SH-SY5Y (cell line): Measurements from ENCODE around the gene BAZ2B.

Source experiments
- GATA2 ChIP-seq: IDR thresholded peaks from 2 replicates; pipeline ENCODE4 v1.6.1; 2011; ENCODE audit warnings: mild to moderate bottlenecking, low read depth, low read length
- GATA3 ChIP-seq: IDR thresholded peaks from 2 replicates; pipeline ENCODE4 v1.6.1; 2011; ENCODE audit warnings: low read depth, mild to moderate bottlenecking, low read length, moderate library complexity

The BAZ2B gene

DNA sequence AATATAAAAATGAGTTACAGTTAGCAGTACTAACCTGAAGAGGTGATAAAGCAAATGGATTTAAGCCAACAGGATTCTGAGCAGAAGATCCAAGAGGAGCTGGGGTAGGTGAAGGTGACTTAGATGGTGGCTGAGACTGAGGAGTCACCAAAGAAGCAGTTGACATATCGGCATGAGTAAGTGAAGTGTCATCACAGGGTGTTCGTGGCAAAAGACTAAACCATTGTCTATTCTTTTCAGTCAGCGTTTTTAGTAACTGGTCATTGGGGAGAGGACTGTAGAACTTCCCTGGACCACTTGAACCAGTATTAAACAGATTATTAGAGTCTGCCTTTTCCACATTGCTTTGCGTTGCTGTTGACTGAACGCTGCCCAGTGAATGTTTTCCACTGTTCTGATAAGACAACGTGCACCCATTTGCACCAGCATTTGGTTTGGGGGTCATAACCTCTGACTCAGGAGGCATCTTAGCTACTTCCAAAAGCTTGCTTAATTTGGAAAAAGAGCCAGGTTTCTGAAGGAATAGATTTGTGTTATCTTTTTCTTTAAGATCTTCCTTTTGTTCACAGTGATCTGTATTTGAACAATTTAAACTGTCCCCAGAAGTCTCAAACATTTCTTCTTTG, 266.6 kb downstream of the BAZ2B start:
- TF ChIP-seq GATA2 (no peak), GATA3 (no peak)

DNA sequence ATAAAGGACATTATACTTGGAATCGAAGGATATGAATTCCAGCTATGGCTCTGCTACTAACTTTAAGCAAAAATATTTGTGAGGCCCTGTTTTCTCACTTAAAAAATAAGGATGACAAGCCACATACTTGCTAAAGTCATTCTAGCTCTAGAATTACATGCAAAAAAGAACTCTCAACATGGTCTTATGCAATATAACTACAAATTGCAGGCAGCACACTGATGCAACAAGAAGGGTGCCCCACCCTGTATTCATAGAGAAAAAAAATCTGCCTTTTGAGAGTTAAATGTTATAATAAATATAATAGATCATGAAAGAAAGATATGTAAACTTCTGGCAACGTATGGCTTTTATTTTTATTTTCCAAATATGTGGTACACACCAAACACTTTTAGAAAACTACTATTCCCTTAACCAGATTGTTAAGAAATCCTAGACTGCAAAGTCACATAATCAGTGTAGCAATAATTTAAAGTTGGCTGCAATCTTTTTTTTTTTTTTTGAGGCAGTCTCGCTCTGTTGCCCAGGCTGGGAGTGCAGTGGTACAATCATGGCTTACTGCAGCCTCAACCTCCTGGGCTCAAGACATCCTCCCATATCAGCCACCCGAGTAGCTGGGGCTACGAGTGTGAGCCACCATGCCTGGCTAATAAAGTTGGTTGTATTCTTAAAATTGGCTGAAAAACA, 289.6 kb downstream of the BAZ2B start:
- TF ChIP-seq GATA2 (no peak), GATA3 (no peak)

DNA sequence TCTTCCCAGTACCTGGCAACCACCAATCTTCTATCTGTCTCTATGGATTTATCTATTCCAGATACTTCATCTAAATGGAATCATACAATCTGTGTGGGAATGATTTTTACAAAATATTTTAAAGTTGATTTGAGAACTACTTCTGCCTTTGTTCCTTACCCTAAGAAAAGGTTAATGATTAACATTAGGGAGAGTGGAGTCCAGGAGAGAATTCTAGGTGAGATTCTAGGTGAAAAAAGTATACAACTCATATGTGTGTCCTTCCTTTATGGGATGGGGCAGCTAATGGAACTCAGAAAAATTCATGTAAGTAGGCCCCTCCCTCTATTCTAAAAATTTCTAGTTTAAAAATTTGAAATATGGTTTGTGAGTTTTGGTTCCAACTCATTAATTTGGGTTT, 293.9 kb downstream of the BAZ2B start:
- TF ChIP-seq GATA3 (no peak), GATA2 (no peak)

DNA sequence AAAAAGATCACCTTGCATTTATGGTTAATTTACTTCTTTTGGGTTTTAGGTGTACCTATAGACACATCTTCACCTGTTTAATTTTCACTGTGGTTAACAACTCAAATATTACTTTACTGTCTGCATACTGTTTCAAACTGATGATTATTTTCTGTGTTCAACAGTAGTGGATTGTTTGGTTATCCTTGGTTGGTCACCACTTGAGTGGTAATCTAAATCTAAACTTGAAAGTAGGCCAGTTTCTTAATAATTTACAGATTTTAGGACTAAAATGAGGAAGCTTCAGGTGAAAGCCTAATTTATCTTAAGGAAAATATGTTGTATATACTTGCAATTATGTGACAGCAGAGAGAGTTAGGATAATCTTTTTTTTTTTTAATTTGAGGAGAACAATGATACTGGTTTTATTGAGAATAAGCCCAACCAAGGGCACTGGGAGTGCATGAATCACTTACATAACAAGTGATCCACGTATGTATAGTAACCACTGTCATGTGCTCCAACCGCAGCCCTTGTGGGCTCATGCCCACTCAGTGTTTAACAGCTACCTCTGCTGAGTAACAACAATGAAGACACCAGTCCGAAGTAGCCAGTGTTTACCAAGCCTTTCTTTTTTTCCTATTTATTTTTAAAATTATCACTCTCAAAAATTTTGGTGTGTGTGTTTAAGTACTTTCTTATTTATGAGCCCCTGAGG, 298.8 kb downstream of the BAZ2B start:
- TF ChIP-seq GATA2, result no peak
- no peak for TF ChIP-seq GATA3

DNA sequence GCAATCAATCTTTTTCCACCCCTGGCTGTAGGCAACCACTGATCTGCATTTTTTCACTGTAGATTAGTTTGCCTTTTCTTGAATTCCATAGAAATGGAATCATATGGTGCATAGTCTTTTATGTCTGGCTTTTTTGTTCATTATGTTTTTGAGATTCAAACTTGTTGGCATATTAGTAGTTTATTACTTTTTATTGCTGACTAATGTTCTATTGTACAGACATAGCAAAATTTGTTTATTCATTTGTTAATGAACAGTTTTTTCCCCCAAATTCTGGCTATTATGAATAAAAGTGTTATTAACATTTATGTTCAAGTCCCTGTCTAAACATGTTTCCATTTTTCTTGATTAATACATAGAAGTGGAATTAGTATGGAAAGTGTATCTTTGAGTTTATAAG, 308.4 kb downstream of the BAZ2B start:
- TF ChIP-seq GATA2 (no peak), GATA3 (no peak)

DNA sequence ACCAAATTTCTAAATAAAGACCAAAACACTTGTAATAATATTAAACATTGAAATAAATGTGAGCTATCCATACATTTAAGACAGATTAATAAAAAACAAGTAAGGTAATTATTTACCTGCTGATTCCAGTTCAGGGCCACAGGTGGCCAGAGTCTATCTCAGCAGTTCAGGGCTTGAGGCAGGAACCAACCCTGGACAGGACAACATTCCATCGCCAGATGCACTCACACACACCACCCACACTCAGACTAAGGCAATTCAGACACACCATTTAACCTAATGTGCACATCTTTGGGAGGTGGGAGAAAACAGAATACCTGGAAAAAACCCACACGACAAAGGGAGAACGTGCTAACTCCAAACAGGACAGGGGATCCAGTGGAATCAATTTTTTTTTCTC, 315.8 kb downstream of the BAZ2B start:
- no peak for TF ChIP-seq GATA2
- no peak for TF ChIP-seq GATA3

DNA sequence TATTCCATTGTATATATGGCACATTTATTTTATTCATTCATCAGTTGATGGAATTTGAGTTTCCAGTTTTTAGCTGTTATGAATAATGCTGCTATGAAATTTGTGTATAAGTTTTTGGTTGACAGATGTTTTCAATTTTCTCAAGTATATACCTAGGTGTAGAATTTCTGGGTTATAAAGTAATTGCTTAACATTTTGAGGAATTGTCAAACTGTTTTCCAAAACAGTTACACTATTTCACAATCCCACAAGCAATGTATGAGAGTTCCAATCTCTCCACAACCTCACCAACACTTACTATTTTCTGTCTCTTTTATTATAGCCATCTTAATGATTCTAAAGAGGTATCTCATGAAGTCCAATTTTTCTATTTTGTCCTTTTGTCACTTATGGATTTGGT, 317.4 kb downstream of the BAZ2B start:
- TF ChIP-seq GATA2 (no peak), GATA3 (no peak)

DNA sequence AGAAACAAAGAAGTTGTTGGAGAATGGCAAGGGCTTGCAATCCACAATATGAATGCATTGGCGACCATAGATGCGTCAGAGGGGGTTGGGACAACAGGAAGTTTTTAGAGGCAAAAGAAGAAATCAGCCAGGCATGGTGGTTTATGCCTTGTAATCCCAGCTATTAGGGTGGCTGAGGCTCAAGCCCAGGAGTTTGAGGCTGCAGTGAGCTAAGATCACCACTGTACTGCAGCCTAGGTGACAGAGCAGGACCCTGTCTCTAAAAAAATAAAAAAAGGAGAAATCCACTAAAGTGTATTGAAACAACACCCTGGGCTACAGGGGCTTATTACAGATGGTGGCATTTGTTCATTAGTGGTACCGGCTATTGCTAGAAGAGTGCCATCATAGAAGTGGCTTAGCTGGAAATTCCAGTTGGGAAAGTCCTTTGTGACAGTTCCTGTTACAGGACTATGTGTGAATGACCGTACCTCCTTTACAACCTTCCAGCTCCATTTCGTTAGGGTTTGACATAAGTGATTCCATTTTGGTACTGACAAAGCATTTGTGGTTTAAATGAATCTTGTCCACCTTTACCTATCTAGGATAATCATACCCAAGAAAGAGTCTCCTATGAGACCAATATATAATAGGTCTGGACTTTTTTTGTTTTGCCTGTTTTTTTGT, 319.2 kb downstream of the BAZ2B start:
- TF ChIP-seq GATA3 (no peak), GATA2 (no peak)

DNA sequence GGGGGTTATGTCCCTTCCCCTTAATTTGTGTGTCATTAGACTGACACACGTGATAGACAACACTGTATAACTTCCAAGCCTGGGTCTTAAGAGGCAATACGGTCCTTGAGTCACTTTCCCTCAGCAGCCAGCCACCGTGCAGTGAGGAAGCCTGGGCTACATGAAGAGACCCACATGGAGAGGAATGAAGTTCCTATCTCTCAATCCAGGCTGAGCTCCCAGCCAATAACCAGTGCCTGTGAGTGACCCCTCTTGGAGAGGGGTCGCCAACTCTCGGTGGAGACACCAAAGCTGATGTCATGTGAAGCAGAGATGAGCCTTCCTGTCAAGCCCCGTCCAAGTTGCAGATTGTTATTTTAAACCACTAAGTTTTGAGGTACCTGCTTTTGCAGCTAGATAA, 324.2 kb downstream of the BAZ2B start:
- TF ChIP-seq GATA2 (no peak), GATA3 (no peak)

DNA sequence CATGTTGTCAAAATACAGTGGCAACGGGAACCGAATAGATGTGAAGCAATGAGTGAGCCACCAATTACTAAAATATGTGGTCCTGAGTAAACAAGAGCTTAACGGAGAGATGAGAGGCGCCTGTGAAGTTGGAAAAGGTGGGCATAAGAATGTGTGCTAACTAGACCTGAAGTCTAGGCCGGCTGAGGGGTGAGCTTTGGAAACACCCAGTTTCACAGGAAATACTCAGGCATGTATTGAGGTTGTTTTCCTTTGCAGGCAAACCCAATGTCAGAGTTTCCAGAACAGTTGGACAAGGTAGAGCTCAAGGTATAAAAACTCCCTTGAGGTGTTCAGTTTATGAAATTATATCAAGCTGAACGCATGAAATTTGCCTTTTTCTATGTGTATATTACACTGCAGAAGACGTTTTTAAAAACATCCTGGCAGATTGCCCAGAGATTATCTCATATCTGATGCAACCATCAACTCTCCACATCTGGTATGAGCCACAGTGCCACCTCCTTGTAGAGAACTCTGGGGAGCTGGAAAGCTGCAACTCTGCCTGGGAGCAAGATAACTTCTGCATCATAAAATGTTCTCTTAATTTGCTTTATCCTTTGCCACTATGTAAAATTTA, 325.9 kb downstream of the BAZ2B start:
- TF ChIP-seq GATA2 (peak; percentile 98), GATA3 (peak; percentile 99)

DNA sequence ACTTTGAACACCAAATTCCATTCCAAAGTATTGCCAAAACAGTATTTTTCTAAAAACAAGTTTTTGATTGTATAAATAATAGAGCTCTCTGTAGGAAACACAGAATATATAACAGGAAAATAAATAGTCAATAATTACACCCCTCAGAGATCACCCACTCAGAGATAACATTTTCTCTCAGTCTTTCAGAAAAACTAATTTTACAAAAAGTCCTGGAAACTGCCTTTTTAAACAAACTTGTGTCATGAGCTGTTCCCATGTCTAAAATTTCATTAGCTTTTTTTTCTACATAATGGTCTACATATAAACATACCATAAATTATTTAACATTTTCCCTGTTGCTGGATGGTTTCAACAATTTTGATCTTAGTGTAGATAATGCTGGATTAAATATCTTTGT, 328.6 kb downstream of the BAZ2B start:
- TF ChIP-seq GATA2, result no peak
- no peak for TF ChIP-seq GATA3

DNA sequence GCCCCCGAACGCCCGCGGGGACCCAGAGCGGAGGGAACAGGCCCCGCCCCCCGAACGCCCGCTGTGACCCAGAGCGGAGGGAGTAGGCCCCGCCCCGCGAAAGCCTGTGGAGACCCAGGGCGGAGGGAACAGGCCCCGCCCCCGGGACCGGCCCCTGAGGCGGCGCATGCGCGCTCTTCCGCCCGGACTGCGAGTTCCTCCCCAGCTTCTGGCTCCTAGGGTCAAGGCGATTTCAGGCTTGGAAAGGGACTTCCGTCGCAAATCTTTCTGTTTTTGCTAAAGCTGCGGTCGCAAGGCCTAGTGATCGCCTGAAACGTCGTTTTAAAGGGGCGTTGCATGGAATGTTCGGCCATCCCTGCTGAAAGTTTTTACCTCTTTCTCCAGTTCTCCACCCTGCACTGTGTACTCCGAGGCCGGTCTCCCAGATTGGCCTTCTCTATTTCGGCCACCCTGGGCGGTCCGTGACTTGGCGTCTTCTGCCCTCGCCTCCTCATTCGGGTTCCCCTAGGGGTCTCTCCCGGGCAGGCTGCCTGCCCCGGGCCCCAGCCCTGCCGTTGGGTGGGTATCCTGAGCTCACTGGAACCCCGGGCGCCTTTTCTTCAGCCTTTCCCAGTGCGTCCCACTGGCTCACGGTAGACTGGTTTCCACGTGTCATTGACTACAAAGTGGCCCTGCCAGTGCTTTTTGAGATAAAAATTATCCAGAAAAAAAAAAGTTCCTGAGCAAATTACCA, 329.5 kb downstream of the BAZ2B start:
- TF ChIP-seq GATA2 (no peak), GATA3 (no peak)

DNA sequence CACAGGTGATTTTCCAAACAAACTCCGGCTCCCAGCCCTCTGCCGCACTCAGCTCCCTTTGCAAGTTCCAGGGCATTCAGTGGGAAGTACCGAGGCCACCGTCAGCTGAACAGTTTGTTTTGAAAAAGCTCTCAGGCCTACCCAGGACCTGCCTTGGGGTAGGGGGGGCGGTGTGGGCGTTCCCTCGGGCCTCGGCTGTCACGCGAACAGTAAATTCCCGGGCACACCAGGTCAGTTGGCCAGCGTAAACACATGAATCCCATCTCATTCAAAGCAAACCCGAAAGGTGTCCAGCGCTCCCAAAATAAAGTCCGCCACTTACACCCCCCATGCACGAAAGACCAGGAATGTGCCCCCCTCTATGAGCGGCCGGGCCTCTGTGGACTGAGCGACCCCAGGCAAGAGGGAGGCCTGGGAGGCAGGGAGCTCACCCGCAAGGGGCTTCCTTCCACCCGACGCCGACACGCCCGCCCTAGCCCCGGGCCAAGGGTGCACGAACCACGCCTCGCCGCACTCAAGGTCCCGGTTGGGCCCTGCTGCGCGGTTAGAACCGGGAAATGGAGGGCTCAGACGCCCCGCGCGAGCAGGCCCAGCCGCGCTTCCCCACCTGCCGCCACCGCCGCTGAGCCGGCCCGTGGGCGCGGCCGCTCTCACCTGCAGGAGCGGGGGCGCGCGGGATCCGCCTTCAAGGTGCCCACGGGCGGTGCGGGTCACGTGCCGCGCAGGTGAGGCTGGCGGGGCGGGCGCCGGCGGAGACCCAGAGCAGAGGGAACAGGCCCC, 330.2 kb downstream of the BAZ2B start, which contains the start of gene WDSUB1:
WDSUB1 (minus strand) TSS at position 775 of the 780 bp plus-strand sequence. CDS start 3,634 bp downstream, outside the sequence.
- TF ChIP-seq GATA2, result no peak
- TF ChIP-seq GATA3, result no peak

DNA sequence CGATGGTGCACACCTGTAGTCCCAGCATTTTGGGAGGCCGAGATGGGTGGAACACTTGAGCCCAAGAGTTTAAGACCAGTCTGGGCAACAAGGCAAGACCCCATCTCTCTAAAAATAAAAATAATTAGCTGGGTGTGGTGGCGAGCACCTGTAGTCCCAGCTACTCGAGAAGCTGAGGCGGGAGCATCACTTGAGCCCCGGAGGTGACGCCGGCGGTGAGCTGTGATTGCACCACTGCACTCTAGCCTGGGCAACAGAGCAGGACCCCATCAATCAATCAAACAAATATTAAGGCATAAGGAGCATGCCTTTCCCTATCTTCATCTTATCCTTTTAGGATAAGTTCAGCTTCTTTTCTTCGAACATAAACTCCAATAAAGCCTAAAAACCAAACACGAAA, 330.9 kb downstream of the BAZ2B start:
- TF ChIP-seq GATA3 (no peak), GATA2 (no peak)
